ENCODE results near the gene INSC.

- TF ChIP-seq FOXK2 (IDR thresholded peaks at IDR 0.05) (no peak), ZBTB7B (CRISPR knock-in tag; IDR thresholded peaks at IDR 0.05) (no peak)
Observed at GRCh38 chr11:15234796-15235195, 120.1 kb downstream of the INSC start.

Data from HepG2 (cell line).